ENCODE results near the gene PCCA. TPM values are rescaled to one million over a fixed set of nuclear protein-coding genes. Genes with fewer than 3 reads are reported as not detected.

PCCA gene
- total and polyA plus RNA-seq, 8 donors, result 26.8 to 48.9 (median 37.6) TPM

DNA sequence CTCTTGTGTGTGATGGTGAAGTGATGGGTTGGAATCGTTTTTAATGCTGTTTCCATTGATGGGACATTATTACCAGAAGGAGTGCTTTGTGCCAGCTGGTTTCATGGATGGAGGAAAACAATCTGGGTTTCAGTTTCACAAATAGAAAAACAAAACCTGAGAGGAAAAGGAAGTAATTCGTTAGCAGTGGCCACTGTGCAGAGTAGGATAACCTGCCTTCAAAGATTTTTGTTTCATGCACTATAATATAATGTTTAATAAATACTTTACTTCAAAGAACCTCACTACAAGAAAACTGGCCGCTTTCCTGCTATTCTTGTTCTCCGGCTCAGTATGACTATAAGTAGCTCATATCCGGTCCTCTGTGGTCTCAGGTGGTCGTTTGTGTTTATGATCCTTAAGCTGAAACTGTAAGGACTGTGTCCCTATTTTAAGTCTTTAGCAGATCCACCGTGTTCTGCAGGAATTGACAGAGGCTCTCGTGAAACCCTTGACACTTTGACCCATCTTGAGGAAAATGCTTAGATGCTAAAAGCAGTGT lies 395.0 kb downstream of the PCCA start:
- intact Hi-C loops (cut with DNase I), result no loop called here
- Histone ChIP-seq H3K27ac (no peak overlapping the region), H3K27me3 (no peaks in the 10 kb centered on the region), H3K4me3 (no peak overlapping the region), H3K4me1 (no peaks in the 10 kb centered on the region), H3K36me3 (no peaks in the 10 kb centered on the region), H3K9me3 (no peaks in the 10 kb centered on the region)
- no peak for ATAC-seq
- TF ChIP-seq, protein P1, sequence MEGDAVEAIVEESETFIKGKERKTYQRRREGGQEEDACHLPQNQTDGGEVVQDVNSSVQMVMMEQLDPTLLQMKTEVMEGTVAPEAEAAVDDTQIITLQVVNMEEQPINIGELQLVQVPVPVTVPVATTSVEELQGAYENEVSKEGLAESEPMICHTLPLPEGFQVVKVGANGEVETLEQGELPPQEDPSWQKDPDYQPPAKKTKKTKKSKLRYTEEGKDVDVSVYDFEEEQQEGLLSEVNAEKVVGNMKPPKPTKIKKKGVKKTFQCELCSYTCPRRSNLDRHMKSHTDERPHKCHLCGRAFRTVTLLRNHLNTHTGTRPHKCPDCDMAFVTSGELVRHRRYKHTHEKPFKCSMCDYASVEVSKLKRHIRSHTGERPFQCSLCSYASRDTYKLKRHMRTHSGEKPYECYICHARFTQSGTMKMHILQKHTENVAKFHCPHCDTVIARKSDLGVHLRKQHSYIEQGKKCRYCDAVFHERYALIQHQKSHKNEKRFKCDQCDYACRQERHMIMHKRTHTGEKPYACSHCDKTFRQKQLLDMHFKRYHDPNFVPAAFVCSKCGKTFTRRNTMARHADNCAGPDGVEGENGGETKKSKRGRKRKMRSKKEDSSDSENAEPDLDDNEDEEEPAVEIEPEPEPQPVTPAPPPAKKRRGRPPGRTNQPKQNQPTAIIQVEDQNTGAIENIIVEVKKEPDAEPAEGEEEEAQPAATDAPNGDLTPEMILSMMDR (IDR thresholded peaks at IDR 0.05), result no peak
- DNase-seq, result no peak

DNA sequence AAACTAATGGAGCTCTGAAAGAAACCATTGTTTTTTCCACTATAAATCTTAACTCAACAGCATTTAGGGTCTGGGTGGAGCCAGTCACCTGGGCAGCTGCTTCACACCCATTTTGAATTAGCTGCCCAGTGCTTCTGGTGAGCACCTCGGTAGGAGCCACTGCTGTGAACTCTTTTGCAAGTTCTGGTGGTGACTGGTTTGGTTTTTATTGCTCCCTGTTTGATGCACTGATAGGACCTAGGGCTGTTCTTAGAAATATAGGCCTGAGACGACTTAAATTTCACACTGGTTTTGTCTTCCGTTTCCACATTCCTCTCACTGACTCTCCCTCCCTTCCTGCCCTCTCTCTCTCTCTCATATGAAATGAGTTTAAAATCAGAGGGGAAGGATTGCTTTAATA lies 395.8 kb downstream of the PCCA start:
- no peak for ATAC-seq
- Histone ChIP-seq H3K4me1 (peaks cover 0 to 2% of the 10 kb centered on the region in 2 donors), H3K27me3 (no peaks in the 10 kb centered on the region), H3K27ac (no peak overlapping the region), H3K36me3 (no peaks in the 10 kb centered on the region), H3K9me3 (no peaks in the 10 kb centered on the region), H3K4me3 (no peak overlapping the region)
- TF ChIP-seq, protein P1 (IDR thresholded peaks at IDR 0.05), result no peak
- no peak for DNase-seq
- intact Hi-C loops (cut with DNase I), result no loop called here

DNA sequence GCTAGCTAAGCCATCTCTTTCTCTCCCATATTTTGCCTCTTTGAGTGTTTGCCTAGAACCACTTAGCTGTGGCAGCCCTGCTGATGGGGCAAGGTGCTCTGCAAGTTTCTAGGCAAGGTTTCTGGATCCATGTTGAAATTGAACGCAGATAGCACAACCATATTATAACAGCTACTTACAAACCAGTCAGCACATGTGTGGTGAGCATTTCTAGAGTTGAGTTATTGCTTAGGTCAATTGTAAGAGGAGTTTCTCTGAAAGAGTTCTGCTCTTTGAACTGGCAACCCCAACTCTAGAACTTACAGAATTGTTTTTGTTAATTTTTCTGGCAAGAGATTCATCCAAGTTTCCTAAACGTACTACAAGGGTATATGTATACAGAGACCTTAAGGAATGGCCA lies 396.4 kb downstream of the PCCA start:
- intact Hi-C loops (cut with DNase I), result no loop called here
- no peak overlapping the region for H3K27ac ChIP-seq
- no peaks in the 10 kb centered on the region for H3K9me3 ChIP-seq
- no peak for DNase-seq
- no peaks in the 10 kb centered on the region for H3K27me3 ChIP-seq
- TF ChIP-seq, protein P1 (IDR thresholded peaks at IDR 0.05), result no peak
- ATAC-seq, result peak; percentile 41
- no peaks in the 10 kb centered on the region for H3K36me3 ChIP-seq
- H3K4me1 ChIP-seq, result peaks cover 0 to 7% of the 10 kb centered on the region in 2 donors
- no peak overlapping the region for H3K4me3 ChIP-seq

DNA sequence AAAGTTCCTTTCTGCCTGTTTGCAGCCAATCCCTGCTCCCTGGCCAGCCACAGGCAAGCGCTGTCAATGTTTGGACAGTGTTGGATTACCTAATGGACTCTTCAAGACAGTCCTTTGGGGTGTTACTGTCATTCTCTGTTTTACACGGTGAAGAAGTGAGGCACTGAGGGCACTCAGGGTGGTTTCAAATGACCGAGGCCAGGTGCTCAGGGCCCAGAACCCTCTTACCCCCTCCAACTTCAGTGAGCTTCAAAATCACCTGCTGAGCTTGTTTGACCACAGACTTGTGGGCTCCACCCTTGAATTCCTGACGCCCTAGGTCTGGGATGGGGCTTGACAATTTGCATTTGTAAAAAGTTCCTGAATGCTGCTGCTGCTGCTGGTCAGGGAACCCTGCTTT lies 401.8 kb downstream of the PCCA start:
- Histone ChIP-seq H3K4me3 (no peak overlapping the region), H3K27ac (peak overlapping the region in 1 of 2 donors; percentile 48), H3K9me3 (no peaks in the 10 kb centered on the region), H3K27me3 (no peaks in the 10 kb centered on the region), H3K4me1 (peaks cover 8 to 46% of the 10 kb centered on the region in 2 donors), H3K36me3 (no peaks in the 10 kb centered on the region)
- intact Hi-C loops (cut with DNase I), result no loop called here
- peak; percentile 89 for ATAC-seq
- DNase-seq, result peak in 2 of 4 donors; percentile 45 to 65
- TF ChIP-seq, protein P1 (IDR thresholded peaks at IDR 0.05), result no peak

DNA sequence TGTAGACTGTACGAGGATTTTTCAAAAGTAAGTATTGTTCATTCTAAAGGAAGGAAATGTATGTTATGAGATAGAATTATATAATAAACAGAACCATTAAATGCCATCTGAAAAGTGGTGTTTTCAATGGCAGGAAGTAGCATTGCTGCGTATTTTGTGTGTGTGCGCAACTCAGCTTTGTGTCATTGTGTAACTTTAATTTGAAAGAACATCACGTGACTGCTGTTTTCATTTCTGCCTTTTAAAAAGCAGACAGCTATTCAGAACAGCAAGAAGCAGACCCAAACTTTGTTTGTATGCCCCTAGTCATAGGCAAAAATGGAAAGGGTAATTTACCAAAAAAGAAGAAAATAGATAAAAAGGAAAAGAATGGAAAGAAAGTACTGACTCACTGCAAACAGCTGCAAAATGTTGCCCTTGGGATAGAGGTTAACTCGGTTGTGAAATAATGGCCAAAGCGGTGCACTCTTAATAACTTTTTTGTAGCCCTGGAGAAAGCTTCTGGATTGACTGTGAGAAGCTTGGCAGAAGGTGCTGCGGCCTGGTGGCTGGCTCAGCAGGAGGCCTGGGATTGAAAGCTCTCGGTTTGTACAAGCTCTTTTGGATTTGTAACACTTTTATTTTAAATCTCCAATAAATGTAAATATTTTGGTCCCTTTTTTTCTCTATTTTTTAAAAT lies 402.4 kb downstream of the PCCA start:
- H3K9me3 ChIP-seq, result no peaks in the 10 kb centered on the region
- ATAC-seq (peak; percentile 62), DNase-seq (peak in 1 of 4 donors; percentile 31)
- no peak overlapping the region for H3K4me3 ChIP-seq
- intact Hi-C loops (cut with DNase I), result no loop called here
- H3K4me1 ChIP-seq, result peaks cover 8 to 46% of the 10 kb centered on the region in 2 donors
- TF ChIP-seq, protein P1 (IDR thresholded peaks at IDR 0.05), result no peak
- peak overlapping the region in 1 of 2 donors; percentile 48 for H3K27ac ChIP-seq
- H3K27me3 ChIP-seq, result no peaks in the 10 kb centered on the region
- H3K36me3 ChIP-seq, result no peaks in the 10 kb centered on the region
